ENCODE data around the gene N4BP2.

- TF ChIP-seq CTCF (IDR thresholded peaks at IDR 0.05 in 8 of 11, conservative IDR thresholded peaks at IDR 0.05 in 3 of 11) (no peak), POLR2AphosphoS5 (IDR thresholded peaks at IDR 0.05) (no peak), POLR2A (IDR thresholded peaks at IDR 0.05) (no peak)
These were observed 36.4 kb upstream of the N4BP2 start for GRCh38 chr4:40020221-40020620.
